Peyer's patch (tissue), 4 donors: ENCODE data around the gene C19orf33. TPM values are rescaled to one million over a fixed set of nuclear protein-coding genes. Genes with fewer than 3 reads are reported as not detected.

ENCODE experiments used
- DNase-seq, 3 donors: peaks; one replicate each; pipeline ENCODE4 v3.0.0-alpha.2; 2017 to 2019
- H3K27ac ChIP-seq, 4 donors: fragments of 200-600 bp; sonication (generic); one replicate each; pipeline ENCODE4 v1.5.1; 2016 to 2019
- H3K27me3 ChIP-seq, 2 donors: fragments of 200-600 bp; sonication (generic); one replicate each; pipeline ENCODE4 v1.5.1; 2019
- H3K36me3 ChIP-seq, 3 donors: fragments of 200-600 bp; sonication (generic); one replicate each; pipeline ENCODE4 v1.5.1; 2016 to 2019
- H3K4me1 ChIP-seq, 4 donors: fragments of 200-600 bp; sonication (generic); one replicate each; pipeline ENCODE4 v1.5.1; 2016 to 2019
- H3K4me3 ChIP-seq, 4 donors: fragments of 200-600 bp; sonication (generic); 1 replicate in 3 of 4; 2 replicates in 1 of 4; pipeline ENCODE4 v1.5.1; 2016 to 2019; ENCODE audit warnings: mild to moderate bottlenecking in 1 of 4
- H3K9me3 ChIP-seq, 4 donors: fragments of 200-600 bp; sonication (generic); one replicate each; pipeline ENCODE4 v1.5.1; 2016 to 2019; ENCODE audit warnings: mild to moderate bottlenecking in 1 of 4
- POLR2A ChIP-seq, 2 donors: fragments of 450-650 bp; IDR thresholded peaks; one replicate each; pipeline ENCODE4 v1.5.1; 2017; ENCODE audit warnings: antibody characterized with exemption in 2 of 2, mild to moderate bottlenecking in 2 of 2, moderate library complexity in 2 of 2
- total RNA-seq, 4 donors: library from RNA; depleted of rRNA; stranded (reverse); fragments of >200 nt; gene quantifications; one replicate each; pipeline ENCODE4 v1.1.0, GENCODE V29; 2016
- TF ChIP-seq, protein P1 (sequence below), 6 experiments: fragments of 450-650 bp in 4 of 6; fragments of 200-600 bp in 2 of 6; sonication (generic) in 1 of 6; IDR thresholded peaks; one replicate each; pipeline ENCODE4 v1.5.1; 2017 to 2019; ENCODE audit warnings: antibody characterized with exemption in 6 of 6, mild to moderate bottlenecking in 3 of 6, moderate library complexity in 1 of 6

The C19orf33 gene
- total RNA-seq, 4 donors from 2014 or later = 39.6 to 444 (median 348) TPM

DNA sequence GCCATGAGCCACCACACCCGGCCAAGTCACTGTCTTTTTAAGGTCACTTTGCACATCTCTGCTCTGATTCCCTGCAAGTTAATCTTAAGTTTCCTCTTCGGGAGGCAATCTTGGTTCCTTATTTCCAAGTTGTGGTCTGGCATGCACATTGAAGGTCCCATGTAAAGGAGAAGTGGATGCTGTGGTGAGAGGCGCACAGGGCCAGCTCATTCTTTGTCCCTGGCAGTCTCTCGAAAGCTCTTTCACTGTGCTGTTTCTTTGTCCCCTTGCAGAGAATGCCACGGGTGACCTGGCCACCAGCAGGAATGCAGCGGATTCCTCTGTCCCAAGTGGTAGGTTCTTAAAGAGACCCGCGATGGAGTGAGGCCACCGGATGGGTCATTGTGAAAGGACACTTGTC lies 16.4 kb upstream of the C19orf33 start:
- no peak for DNase-seq
- Histone ChIP-seq H3K36me3 (peaks cover 0 to 70% (median 0%) of the 10 kb centered on the region in 3 donors), H3K27ac (no peak overlapping the region), H3K4me3 (no peak overlapping the region), H3K4me1 (no peaks in the 10 kb centered on the region), H3K9me3 (no peaks in the 10 kb centered on the region), H3K27me3 (no peaks in the 10 kb centered on the region)
- no peak for TF ChIP-seq POLR2A (IDR thresholded peaks at IDR 0.05)
- TF ChIP-seq, protein P1, sequence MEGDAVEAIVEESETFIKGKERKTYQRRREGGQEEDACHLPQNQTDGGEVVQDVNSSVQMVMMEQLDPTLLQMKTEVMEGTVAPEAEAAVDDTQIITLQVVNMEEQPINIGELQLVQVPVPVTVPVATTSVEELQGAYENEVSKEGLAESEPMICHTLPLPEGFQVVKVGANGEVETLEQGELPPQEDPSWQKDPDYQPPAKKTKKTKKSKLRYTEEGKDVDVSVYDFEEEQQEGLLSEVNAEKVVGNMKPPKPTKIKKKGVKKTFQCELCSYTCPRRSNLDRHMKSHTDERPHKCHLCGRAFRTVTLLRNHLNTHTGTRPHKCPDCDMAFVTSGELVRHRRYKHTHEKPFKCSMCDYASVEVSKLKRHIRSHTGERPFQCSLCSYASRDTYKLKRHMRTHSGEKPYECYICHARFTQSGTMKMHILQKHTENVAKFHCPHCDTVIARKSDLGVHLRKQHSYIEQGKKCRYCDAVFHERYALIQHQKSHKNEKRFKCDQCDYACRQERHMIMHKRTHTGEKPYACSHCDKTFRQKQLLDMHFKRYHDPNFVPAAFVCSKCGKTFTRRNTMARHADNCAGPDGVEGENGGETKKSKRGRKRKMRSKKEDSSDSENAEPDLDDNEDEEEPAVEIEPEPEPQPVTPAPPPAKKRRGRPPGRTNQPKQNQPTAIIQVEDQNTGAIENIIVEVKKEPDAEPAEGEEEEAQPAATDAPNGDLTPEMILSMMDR (IDR thresholded peaks at IDR 0.05) = no peak

DNA sequence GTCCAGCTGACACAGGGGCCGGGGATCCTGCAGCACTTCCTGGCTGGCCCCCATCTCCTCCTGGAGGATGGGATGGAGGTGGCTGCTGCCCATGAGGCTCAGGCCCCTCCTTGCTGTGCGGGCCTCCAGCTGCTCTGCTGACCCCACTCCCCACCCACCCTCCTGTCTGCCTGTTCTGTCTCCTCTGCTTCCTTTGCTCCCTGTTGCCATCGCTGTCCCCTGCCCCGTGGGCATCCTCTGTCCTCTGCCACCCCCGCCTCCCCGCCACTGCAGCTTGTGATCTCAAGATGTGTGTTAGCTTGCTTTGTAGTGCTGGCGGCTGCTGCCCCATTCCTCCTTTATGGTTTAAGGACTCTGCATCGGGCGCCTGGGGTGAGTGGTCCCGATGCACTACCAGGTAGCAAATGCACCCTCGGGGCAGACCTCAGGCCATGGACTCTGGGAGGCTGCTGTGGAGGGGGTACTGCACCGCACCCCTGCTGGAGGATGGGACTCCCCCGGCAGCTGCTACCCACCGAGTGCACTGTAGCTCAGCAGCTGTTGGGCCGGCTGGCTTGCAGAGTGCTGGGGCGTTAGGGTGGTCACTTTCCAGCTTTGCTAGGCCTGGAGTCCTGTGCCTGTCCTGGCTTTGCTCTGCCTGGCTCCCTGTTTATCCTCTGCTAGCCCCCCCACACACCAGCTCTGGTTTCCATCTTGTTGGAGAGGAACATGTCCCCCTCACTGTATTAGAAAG lies 15.8 kb upstream of the C19orf33 start:
- Histone ChIP-seq H3K27me3 (no peaks in the 10 kb centered on the region), H3K9me3 (no peaks in the 10 kb centered on the region), H3K4me3 (no peak overlapping the region), H3K4me1 (no peaks in the 10 kb centered on the region), H3K36me3 (peaks cover 0 to 77% (median 0%) of the 10 kb centered on the region in 3 donors), H3K27ac (no peak overlapping the region)
- DNase-seq = no peak
- TF ChIP-seq, protein P1 (IDR thresholded peaks at IDR 0.05) = no peak
- no peak for TF ChIP-seq POLR2A (IDR thresholded peaks at IDR 0.05)

DNA sequence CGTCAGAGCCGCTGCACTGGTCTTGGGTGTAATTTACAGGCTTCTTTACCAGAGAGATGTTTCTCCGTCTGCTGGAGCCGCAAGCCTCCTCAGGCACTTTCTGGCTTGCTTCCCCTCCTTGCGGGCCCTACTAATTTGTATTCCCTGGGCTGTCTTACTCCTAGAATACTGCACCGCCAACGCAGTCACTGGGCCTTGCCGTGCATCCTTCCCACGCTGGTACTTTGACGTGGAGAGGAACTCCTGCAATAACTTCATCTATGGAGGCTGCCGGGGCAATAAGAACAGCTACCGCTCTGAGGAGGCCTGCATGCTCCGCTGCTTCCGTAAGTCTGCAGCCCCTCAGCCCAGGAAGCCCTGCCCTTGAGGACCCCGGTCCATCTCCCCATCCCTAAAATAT lies 14.1 kb upstream of the C19orf33 start:
- Histone ChIP-seq H3K9me3 (no peaks in the 10 kb centered on the region), H3K27me3 (no peaks in the 10 kb centered on the region), H3K4me1 (no peaks in the 10 kb centered on the region), H3K36me3 (peaks cover 0 to 69% (median 0%) of the 10 kb centered on the region in 3 donors), H3K4me3 (no peak overlapping the region), H3K27ac (no peak overlapping the region)
- no peak for TF ChIP-seq POLR2A (IDR thresholded peaks at IDR 0.05)
- TF ChIP-seq, protein P1 (IDR thresholded peaks at IDR 0.05) = no peak
- DNase-seq = no peak

DNA sequence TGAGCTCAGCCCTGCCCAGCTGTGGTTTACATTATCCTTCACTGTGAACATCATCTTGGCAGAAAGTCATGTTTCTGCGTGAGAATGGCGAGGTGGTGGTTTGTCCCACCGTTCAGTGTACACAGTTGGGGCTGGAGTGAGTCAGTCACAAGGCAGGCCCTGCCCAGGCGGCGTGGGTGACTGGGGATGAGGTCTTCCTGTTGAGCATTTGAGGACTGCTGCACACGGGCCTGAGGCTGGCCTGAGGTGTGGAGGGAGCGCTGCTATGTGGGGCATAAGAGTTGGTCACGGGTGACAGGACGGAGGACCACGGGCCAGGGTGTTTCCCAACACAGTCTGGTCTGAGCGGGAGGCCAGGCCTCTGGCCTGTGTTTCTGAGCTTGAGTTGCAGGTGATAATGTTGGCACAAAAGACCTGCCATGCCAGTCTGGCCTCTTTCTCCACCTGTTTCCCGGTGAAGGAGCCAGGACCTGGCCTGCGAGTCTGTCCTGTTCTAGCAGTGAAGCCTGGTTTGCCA lies 13.4 kb upstream of the C19orf33 start:
- Histone ChIP-seq H3K36me3 (peaks cover 0 to 64% (median 0%) of the 10 kb centered on the region in 3 donors), H3K4me3 (no peak overlapping the region), H3K27me3 (no peaks in the 10 kb centered on the region), H3K9me3 (no peaks in the 10 kb centered on the region), H3K27ac (no peak overlapping the region), H3K4me1 (no peaks in the 10 kb centered on the region)
- DNase-seq = no peak
- no peak for TF ChIP-seq POLR2A (IDR thresholded peaks at IDR 0.05)
- TF ChIP-seq, protein P1 (IDR thresholded peaks at IDR 0.05) = no peak

DNA sequence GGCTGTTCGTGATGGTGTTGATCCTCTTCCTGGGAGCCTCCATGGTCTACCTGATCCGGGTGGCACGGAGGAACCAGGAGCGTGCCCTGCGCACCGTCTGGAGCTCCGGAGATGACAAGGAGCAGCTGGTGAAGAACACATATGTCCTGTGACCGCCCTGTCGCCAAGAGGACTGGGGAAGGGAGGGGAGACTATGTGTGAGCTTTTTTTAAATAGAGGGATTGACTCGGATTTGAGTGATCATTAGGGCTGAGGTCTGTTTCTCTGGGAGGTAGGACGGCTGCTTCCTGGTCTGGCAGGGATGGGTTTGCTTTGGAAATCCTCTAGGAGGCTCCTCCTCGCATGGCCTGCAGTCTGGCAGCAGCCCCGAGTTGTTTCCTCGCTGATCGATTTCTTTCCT lies 12.2 kb upstream of the C19orf33 start:
- Histone ChIP-seq H3K9me3 (no peaks in the 10 kb centered on the region), H3K36me3 (peaks cover 0 to 55% (median 0%) of the 10 kb centered on the region in 3 donors), H3K4me1 (no peaks in the 10 kb centered on the region), H3K27ac (no peak overlapping the region), H3K4me3 (no peak overlapping the region), H3K27me3 (no peaks in the 10 kb centered on the region)
- DNase-seq = no peak
- TF ChIP-seq POLR2A (IDR thresholded peaks at IDR 0.05) = no peak

DNA sequence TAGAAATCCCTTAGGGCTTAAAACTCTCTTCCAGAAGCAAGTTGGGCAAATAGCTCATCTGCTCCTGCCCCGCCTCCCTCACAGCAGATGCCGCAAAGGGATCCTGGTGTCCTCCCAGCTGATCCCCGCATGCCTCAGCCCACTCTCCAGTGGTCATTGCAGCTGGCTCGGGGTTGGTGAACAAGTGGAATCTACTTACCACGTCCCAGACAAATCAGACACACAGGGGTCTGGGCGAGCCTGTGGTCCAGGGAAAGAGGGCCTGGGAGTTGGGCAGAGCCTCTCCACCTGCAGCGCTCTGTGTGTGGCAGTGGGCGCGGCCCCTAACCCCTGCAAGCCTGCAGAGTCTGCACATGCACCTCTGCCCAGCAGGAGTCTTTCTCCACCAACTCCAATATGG lies 10.8 kb upstream of the C19orf33 start:
- no peak overlapping the region for H3K4me3 ChIP-seq
- no peak overlapping the region for H3K27ac ChIP-seq
- no peaks in the 10 kb centered on the region for H3K9me3 ChIP-seq
- peaks cover 0 to 46% (median 0%) of the 10 kb centered on the region in 3 donors for H3K36me3 ChIP-seq
- H3K4me1 ChIP-seq = no peaks in the 10 kb centered on the region
- no peak for DNase-seq
- H3K27me3 ChIP-seq = no peaks in the 10 kb centered on the region
- TF ChIP-seq, protein P1 (IDR thresholded peaks at IDR 0.05) = no peak
- no peak for TF ChIP-seq POLR2A (IDR thresholded peaks at IDR 0.05)
